PFSK-1 (cell line): ENCODE measurements around the gene SLC35G2.

Source experiments
- FOXP2 ChIP-seq: optimal IDR thresholded peaks from 2 replicates; pipeline ENCODE3; 2011; ENCODE audit warnings: borderline replicate concordance, control low read depth, inconsistent platforms; ENCODE audit not compliant: insufficient read depth; ENCODE audit errors: extremely low read length, extremely low read depth
- POLR2AphosphoS5 ChIP-seq: IDR thresholded peaks from 2 replicates; pipeline ENCODE4 v1.6.1; 2012; ENCODE audit warnings: low read depth, mild to moderate bottlenecking, control low read depth, low read length, moderate library complexity
- REST ChIP-seq, 2 experiments: IDR thresholded peaks; 2 replicates each; pipeline versions ENCODE4 v1.6.1 to v1.8.0; 2011 to 2012; ENCODE audit warnings: low read depth in 2 of 2, low read length in 2 of 2, control low read depth in 1 of 2, inconsistent platforms in 1 of 2, mild to moderate bottlenecking in 1 of 2, moderate library complexity in 1 of 2; ENCODE audit not compliant: insufficient read depth in 1 of 2
- SIN3A ChIP-seq: IDR thresholded peaks from 2 replicates; pipeline ENCODE4 v1.6.1; 2012; ENCODE audit warnings: mild to moderate bottlenecking, low read length, moderate library complexity, borderline replicate concordance; ENCODE audit not compliant: insufficient read depth
- TAF1 ChIP-seq: IDR thresholded peaks from 2 replicates; pipeline ENCODE4 v1.6.1; 2012; ENCODE audit warnings: low read length, control low read depth, borderline replicate concordance; ENCODE audit not compliant: insufficient read depth

Gene SLC35G2

DNA sequence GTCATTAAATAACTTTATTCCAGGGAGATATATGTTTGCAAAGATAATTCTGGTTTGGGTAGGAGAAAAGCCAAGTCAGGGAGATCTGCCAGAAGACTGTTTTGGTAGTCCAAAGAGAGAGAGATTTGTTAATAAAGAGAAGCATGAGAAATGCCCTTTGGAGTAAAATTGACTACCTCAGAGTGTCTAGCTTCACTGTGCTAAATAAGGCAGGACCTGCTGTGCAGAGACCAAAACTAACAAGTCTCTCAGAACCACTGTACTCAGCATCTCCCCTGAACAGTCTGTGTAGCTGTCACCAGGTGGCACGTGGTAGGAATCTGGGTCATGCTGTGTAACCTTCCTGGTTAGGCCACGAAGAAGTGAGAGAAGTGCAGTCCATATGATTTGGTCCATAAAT, 31.6 kb upstream of the SLC35G2 start:
- TF ChIP-seq SIN3A = no peak
- TF ChIP-seq FOXP2 = no peak
- no peak for TF ChIP-seq TAF1
- no peak for TF ChIP-seq REST (IDR thresholded peaks at IDR 0.05; ENCODE audit: insufficient read depth in 1 of 2, low read depth in 2 of 2, low read length in 2 of 2)

GRCh38 chr3:136788154-136788553, 30.8 kb upstream of the SLC35G2 start:
- TF ChIP-seq POLR2AphosphoS5 (no peak), SIN3A (no peak), REST (IDR thresholded peaks at IDR 0.05; ENCODE audit: insufficient read depth in 1 of 2, low read depth in 2 of 2, low read length in 2 of 2) (no peak), TAF1 (no peak)

GRCh38 chr3:136789976-136790375, 28.9 kb upstream of the SLC35G2 start:
- TF ChIP-seq SIN3A (no peak), POLR2AphosphoS5 (no peak), REST (IDR thresholded peaks at IDR 0.05; ENCODE audit: insufficient read depth in 1 of 2, low read depth in 2 of 2, low read length in 2 of 2) (no peak), FOXP2 (no peak), TAF1 (no peak)

DNA sequence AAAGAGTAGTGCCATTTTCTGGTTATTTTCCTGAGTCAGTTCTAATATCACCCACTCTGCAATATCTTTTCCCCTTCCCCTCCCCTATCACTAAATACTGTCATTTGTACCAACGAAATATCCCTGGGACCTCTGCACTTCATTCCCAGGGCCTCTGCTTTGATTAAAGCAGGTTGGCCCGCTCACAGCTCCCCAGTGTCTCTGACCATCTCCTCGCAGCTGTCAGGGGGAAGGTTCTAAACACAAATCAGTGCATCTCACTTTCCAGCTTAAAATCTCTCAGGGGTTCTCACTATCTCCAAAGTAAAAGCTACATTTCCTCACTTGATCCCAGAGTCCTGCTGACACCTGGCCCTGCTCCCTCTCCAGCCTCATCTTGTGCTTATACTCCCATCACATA, 28.1 kb upstream of the SLC35G2 start:
- TF ChIP-seq POLR2AphosphoS5 = no peak
- no peak for TF ChIP-seq REST (IDR thresholded peaks at IDR 0.05; ENCODE audit: insufficient read depth in 1 of 2, low read depth in 2 of 2, low read length in 2 of 2)
- no peak for TF ChIP-seq FOXP2
- no peak for TF ChIP-seq SIN3A
- TF ChIP-seq TAF1 = no peak
